ENCODE measurements around the gene ST8SIA1. TPM values are rescaled to one million over a fixed set of nuclear protein-coding genes. Genes with fewer than 3 reads are reported as not detected.

ST8SIA1 gene
- total and polyA plus RNA-seq, 10 donors = 1.7 to 12.2 (median 5.0) TPM

- Histone ChIP-seq H3K9me3 (no peaks in the 10 kb centered on the region), H3K4me3 (no peak overlapping the region), H3K27me3 (replicated peaks in 1 of 7) (no peaks in the 10 kb centered on the region), H3K36me3 (no peaks in the 10 kb centered on the region), H3K27ac (no peak overlapping the region), H3K4me1 (no peaks in the 10 kb centered on the region)
- 79 to 91% (median 81%) methylated on average over 11 of the region's 11 CpGs for WGBS, 5 donors
- DNase-seq = no peak
- intact Hi-C loops (cut with DNase I; ENCODE audit: low total_unique reads) = no loop called here
- TF ChIP-seq POLR2AphosphoS5 (IDR thresholded peaks at IDR 0.05) = no peak
Measured at GRCh38 chr12:22272335-22273151, 62.0 kb downstream of the ST8SIA1 start.

- H3K4me3 ChIP-seq = no peak overlapping the region
- no peaks in the 10 kb centered on the region for H3K27me3 ChIP-seq (replicated peaks in 1 of 7)
- no peaks in the 10 kb centered on the region for H3K4me1 ChIP-seq
- no peak overlapping the region for H3K27ac ChIP-seq
- H3K9me3 ChIP-seq = no peaks in the 10 kb centered on the region
- 75 to 92% (median 85%) methylated on average over 2 of the region's 2 CpGs for WGBS, 5 donors
- no peak for TF ChIP-seq CTCF (IDR thresholded peaks at IDR 0.05 in 8 of 11, conservative IDR thresholded peaks at IDR 0.05 in 3 of 11)
- TF ChIP-seq POLR2AphosphoS5 (IDR thresholded peaks at IDR 0.05) = no peak
- no peak for TF ChIP-seq POLR2A (IDR thresholded peaks at IDR 0.05)
- no peaks in the 10 kb centered on the region for H3K36me3 ChIP-seq
- DNase-seq = no peak
- intact Hi-C loops (cut with DNase I; ENCODE audit: low total_unique reads) = no loop called here
Measured at GRCh38 chr12:22271023-22271422, 63.5 kb downstream of the ST8SIA1 start.

- Histone ChIP-seq H3K9me3 (no peaks in the 10 kb centered on the region), H3K4me3 (no peak overlapping the region), H3K27me3 (replicated peaks in 1 of 7) (no peaks in the 10 kb centered on the region), H3K36me3 (no peaks in the 10 kb centered on the region), H3K27ac (no peak overlapping the region), H3K4me1 (no peaks in the 10 kb centered on the region)
- no peak for TF ChIP-seq POLR2AphosphoS5 (IDR thresholded peaks at IDR 0.05)
- no peak for TF ChIP-seq CTCF (IDR thresholded peaks at IDR 0.05 in 8 of 11, conservative IDR thresholded peaks at IDR 0.05 in 3 of 11)
- no peak for TF ChIP-seq POLR2A (IDR thresholded peaks at IDR 0.05)
- no peak for DNase-seq
- intact Hi-C loops (cut with DNase I; ENCODE audit: low total_unique reads) = no loop called here
Measured at GRCh38 chr12:22268973-22269372, 65.5 kb downstream of the ST8SIA1 start.

GRCh38 chr12:22268406-22268805, 66.1 kb downstream of the ST8SIA1 start:
- intact Hi-C loops (cut with DNase I; ENCODE audit: low total_unique reads) = no loop called here
- H3K36me3 ChIP-seq = no peaks in the 10 kb centered on the region
- no peak overlapping the region for H3K27ac ChIP-seq
- WGBS, 5 donors = 14 to 39% (median 21%) methylated on average over 8 of the region's 8 CpGs
- H3K4me3 ChIP-seq = no peak overlapping the region
- no peaks in the 10 kb centered on the region for H3K4me1 ChIP-seq
- no peaks in the 10 kb centered on the region for H3K9me3 ChIP-seq
- TF ChIP-seq CTCF (IDR thresholded peaks at IDR 0.05 in 8 of 11, conservative IDR thresholded peaks at IDR 0.05 in 3 of 11) = no peak
- TF ChIP-seq POLR2A (IDR thresholded peaks at IDR 0.05) = no peak
- TF ChIP-seq POLR2AphosphoS5 (IDR thresholded peaks at IDR 0.05) = no peak
- no peaks in the 10 kb centered on the region for H3K27me3 ChIP-seq (replicated peaks in 1 of 7)
- no peak for DNase-seq
